ENCODE results near the gene UAP1L1.
A peak's percentile ranks its signal among the peaks of the same experiment; 100 is the strongest.
"Not testable (repeated sequence)": the region's sequence is repeated elsewhere in the genome, so short reads cannot be mapped to it uniquely, and the experiment has no call there.

Gene UAP1L1

GRCh38 chr9:137031904-137032640, 45.2 kb upstream of the UAP1L1 start, which contains the start of gene FUT7:
Gene FUT7 (minus strand): TSS chr9:137032088. CDS start chr9:137031991, 97 bp downstream.
- DNase-seq (ENCODE audit: extremely low read depth, low read depth), result no peak
- H3K4me3 ChIP-seq (replicated peaks; ENCODE audit: low read depth, low read length), result no peak within 1 kb of the TSS
- TF ChIP-seq CTCF (IDR thresholded peaks at IDR 0.05; ENCODE audit: low read depth, low read length, missing control alignments), result no peak

DNA sequence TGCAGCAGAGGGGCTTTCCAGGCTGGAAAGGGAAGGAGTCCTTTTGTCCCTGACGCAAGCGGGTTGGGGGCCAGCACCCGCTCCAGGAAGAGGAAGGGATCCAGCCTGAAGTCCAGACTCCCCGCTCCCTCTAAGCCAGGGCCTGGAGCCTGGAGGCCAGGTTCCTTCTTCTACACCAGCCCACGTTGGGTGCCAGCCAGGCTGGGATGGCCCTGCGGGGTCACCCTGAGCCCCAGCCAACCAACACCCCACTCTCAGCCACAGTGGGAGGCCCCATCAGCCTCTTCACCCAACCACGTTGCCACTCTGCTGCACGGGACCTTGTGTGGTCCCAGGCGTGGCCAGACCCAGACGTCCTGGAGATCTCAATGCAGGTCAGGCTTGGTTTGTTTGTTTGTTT, 44.5 kb upstream of the UAP1L1 start:
- TF ChIP-seq CTCF (IDR thresholded peaks at IDR 0.05; ENCODE audit: low read depth, low read length, missing control alignments), result no peak
- H3K4me3 ChIP-seq (replicated peaks; ENCODE audit: low read depth, low read length), result no peak overlapping the region
- no peak for DNase-seq (ENCODE audit: extremely low read depth, low read depth)

DNA sequence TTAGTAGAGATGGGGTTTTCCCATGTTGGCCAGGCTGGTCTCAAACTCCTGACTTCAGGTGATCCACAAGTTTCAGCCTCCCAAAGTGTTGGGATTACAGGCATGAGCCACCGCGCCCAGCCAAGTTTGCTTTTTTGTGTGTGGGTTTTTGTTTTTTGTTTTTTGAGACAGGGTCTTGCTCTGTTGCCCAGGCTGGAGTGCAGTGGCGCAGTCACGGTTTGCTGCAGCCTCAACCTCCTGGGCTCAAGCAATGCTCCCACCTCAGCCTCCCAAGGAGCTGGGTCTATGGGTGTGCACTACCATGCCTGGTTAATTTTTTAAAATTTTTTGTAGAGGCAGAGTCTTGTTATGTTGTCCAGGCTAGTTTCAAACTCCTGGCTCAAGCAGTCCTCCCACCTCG, 43.8 kb upstream of the UAP1L1 start:
- not testable (repeated sequence) for DNase-seq (ENCODE audit: extremely low read depth, low read depth); H3K4me3 ChIP-seq (replicated peaks; ENCODE audit: low read depth, low read length)

DNA sequence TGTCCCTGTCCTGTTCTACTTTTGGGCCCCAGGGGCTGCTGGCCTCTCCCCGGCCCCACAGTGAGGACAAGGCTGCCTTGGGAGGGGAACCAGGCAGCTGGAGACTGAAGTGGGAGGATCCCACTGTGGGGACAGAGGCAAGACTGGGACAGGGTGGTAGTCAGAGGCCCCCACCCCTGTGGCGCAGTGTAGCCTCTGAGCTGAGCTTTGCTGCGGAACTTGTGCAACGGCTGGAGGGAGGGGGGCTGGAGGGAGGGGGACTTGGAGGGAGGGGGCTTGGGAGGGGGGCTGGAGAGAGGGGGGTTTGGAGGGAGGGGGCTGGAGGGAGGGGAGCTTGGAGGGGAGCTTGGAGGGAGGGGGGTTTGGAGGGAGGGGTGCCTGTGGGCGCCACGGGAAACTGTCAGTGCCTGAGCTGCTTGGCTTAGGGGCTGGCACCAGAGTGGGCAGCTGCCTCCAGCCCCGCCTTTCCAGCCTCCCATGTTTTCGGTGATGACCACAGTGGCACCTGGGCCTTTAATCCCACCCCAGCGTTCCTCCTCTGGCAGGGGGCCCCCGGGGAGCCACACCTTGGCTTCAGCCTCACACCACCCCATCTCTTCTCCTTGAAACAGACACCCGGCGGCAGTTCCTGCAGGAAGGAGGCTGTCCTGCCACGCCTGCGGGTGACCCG, 43.1 kb upstream of the UAP1L1 start:
- no peak for DNase-seq (ENCODE audit: extremely low read depth, low read depth)
- TF ChIP-seq CTCF (IDR thresholded peaks at IDR 0.05; ENCODE audit: low read depth, low read length, missing control alignments), result no peak
- H3K4me3 ChIP-seq (replicated peaks; ENCODE audit: low read depth, low read length), result no peak overlapping the region

GRCh38 chr9:137034709-137035506, 42.4 kb upstream of the UAP1L1 start:
- peak; percentile 92 for TF ChIP-seq CTCF (IDR thresholded peaks at IDR 0.05; ENCODE audit: low read depth, low read length, missing control alignments)
- peak; percentile 49 for DNase-seq (ENCODE audit: extremely low read depth, low read depth)
- no peak overlapping the region for H3K4me3 ChIP-seq (replicated peaks; ENCODE audit: low read depth, low read length)

DNA sequence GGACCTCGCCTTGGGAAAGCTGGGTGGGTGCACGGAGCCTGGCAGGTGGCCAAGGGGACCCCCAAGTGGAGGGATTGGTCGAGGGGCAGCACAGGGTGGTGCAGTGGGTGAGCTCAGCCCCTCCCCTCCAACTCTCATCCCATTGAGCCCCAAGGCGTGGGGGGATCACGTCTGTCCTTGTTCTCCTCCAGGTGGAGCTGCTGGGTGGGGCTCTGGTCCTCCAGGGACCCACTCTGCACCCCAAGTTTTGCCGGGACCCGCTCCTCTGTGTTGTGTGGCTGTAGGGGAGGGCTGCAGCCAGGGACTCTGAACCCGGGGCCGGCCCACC, 41.8 kb upstream of the UAP1L1 start:
- H3K4me3 ChIP-seq (replicated peaks; ENCODE audit: low read depth, low read length), result no peak overlapping the region
- no peak for DNase-seq (ENCODE audit: extremely low read depth, low read depth)
- no peak for TF ChIP-seq CTCF (IDR thresholded peaks at IDR 0.05; ENCODE audit: low read depth, low read length, missing control alignments)

DNA sequence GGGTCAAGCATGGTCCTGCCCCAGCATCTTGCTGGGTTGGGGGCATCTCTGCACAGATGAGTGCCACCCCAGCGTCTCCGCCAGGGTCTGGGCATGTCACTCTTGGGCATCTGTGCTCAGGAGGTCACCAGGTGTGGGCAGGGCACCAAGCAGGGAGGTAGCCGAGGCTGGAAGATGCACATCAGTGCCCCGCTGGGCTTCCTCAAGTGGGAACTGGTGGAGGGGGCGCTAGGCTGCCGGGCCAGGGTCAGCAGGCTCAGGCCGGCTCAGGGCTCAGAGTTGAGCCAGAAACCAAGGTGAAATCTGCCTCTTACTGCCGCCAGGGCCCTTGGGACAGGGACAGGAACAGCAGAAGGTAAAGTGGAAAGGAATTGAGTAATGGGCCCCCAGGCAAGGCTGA, 41.4 kb upstream of the UAP1L1 start:
- no peak overlapping the region for H3K4me3 ChIP-seq (replicated peaks; ENCODE audit: low read depth, low read length)
- no peak for TF ChIP-seq CTCF (IDR thresholded peaks at IDR 0.05; ENCODE audit: low read depth, low read length, missing control alignments)
- no peak for DNase-seq (ENCODE audit: extremely low read depth, low read depth)
